ENCODE results near the gene NPR1.
"Not testable (repeated sequence)": the region's sequence is repeated elsewhere in the genome, so short reads cannot be mapped to it uniquely, and the experiment has no call there.

NPR1 gene

DNA sequence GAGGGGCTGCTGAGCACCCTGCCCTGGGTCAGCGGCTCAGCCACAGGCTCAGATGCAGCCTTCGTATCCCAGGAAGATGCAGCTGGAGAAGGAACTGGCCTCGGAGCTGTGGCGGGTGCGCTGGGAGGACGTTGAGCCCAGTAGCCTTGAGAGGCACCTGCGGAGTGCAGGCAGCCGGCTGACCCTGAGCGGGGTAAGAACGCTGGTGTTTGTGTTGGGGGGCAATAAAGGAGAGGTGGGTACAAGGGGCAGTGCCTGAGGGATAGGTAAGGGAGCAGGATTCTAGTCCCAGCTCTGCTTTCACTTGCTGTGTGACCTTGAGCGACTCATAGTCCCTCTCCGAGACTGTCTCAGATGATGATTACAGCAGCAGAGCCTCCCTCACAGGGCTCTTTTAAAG lies 6.4 kb downstream of the NPR1 start:
- no peak for DNase-seq

DNA sequence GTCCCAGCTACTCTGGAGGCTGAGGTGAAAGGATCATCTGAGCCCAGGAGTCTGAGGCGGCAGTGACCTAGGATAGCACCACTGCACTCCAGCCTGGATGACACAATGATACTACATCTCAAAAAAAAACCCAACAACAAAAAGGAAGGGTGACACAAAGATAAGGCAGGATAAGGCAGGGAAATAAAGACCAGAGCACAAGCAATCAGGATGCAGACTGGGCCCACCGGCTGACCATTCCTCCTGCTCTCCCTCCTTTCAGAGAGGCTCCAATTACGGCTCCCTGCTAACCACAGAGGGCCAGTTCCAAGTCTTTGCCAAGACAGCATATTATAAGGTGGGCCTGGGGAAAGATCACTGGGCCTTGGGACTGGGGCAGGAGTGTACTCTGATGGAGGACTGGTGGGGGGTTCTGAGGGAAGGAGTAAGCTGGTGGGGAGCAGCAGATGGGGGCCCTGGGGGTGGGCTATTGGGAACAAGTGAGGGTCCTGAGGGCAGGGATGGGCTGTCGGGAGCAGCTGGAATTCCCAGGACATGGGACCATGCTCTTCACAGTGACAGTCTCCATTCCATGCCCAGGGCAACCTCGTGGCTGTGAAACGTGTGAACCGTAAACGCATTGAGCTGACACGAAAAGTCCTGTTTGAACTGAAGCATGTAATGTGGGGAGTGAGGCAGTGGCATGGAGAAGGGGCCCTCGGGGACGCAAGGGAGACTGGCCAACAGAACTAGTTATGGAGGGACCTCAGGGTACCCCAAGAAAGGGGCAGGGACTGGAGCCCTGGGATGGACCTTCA lies 7.3 kb downstream of the NPR1 start:
- no peak for DNase-seq

- DNase-seq = no peak
Measured at GRCh38 chr1:153687346-153688125, 9.0 kb downstream of the NPR1 start.

GRCh38 chr1:153688276-153688675 lies 9.8 kb downstream of the NPR1 start:
- DNase-seq = no peak

DNA sequence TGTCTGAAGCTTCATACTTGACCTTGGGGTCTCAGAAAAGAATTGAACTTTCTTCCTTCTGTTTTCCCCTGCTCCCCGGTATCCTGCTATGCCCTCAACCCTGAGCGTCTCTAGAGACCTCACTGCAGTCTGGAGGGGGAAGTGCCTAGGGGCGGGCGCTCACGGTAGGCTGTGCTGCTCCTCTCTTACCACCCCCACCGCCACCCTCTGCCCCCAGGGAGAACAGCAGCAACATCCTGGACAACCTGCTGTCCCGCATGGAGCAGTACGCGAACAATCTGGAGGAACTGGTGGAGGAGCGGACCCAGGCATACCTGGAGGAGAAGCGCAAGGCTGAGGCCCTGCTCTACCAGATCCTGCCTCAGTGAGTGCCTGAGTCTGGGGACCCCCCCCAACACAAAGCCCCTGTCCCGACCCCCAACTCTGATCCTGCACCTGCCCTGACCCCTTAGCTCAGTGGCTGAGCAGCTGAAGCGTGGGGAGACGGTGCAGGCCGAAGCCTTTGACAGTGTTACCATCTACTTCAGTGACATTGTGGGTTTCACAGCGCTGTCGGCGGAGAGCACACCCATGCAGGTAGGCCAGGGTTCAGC lies 10.3 kb downstream of the NPR1 start:
- no peak for DNase-seq

DNA sequence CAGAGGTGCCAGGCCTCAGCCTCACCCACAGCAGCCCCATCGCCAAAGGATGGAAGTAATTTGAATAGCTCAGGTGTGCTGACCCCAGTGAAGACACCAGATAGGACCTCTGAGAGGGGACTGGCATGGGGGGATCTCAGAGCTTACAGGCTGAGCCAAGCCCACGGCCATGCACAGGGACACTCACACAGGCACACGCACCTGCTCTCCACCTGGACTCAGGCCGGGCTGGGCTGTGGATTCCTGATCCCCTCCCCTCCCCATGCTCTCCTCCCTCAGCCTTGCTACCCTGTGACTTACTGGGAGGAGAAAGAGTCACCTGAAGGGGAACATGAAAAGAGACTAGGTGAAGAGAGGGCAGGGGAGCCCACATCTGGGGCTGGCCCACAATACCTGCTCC lies 15.0 kb downstream of the NPR1 start:
- DNase-seq = no peak

GRCh38 chr1:153696741-153697140 lies 18.3 kb downstream of the NPR1 start:
- DNase-seq = no peak

GRCh38 chr1:153697191-153698019 lies 18.9 kb downstream of the NPR1 start:
- no peak for DNase-seq

- no peak for DNase-seq
Measured at GRCh38 chr1:153698020-153698922, 19.8 kb downstream of the NPR1 start.

DNA sequence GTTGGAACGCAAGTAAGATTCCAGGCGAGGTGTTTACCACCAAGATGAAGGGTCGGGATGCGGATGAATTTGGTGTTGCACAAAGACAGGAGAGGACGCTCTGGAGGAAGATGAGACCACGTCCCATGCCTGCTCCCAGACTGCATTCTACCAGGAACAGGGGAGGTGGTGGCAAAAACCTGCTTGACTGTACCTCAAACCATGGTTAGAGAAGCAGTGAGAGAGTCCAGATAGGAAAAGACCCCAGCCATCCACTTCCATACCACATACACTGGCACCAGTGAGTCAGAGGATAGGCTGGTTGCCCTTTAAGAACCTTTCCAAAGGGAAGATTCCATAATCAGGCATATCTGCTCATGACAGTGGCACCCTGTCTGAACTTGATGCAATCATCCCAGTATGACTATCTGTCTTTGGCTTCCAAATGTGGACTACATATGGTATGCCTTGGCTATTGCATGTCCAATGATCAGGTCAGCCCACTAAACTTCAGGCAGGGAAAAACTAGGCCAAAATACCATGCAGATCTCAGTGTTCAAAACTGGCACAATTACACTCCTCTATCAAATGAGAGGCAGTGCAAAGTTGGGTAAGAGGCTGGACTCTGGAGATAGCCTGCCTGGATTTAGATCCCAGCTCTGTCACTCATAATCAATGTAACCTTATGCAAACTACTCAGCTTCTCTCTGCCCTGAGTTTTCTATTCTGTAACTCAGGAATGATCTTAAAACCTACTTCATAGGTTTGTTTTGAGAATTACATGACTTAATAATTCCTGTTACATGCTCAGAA lies 20.6 kb downstream of the NPR1 start:
- DNase-seq = no peak

GRCh38 chr1:153699768-153700167 lies 21.3 kb downstream of the NPR1 start:
- DNase-seq = no peak

- no peak for DNase-seq
Measured at GRCh38 chr1:153705484-153705883, 27.0 kb downstream of the NPR1 start.

DNA sequence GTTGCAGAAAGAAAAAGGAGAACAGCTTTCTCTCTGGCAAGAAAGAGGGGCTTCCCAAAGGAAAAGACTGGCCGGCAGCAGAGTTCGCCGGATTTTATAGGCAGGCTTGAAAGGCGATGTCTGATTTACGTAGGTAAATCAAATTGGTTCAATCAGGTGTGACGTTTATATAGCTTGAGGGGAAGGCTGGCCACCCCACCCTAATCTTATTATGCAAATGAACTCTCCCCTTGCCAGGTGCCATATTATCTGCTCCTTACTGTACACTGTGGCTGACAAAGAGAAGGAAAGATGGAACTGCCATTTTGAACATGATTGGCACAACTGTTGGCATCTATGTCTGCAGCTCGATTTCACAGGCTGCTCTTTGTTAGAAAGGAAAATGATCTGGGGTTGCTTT lies 32.5 kb downstream of the NPR1 start:
- no peak for DNase-seq

- not testable (repeated sequence) for DNase-seq
Measured at GRCh38 chr1:153716211-153716610, 37.7 kb downstream of the NPR1 start.

- no peak for DNase-seq
Measured at GRCh38 chr1:153717330-153717729, 38.8 kb downstream of the NPR1 start.

GRCh38 chr1:153723687-153724086 lies 45.2 kb downstream of the NPR1 start:
- DNase-seq = no peak

GRCh38 chr1:153724634-153725033 lies 46.1 kb downstream of the NPR1 start:
- not testable (repeated sequence) for DNase-seq

- DNase-seq = peak; percentile 99
Measured at GRCh38 chr1:153727463-153728304, 49.2 kb downstream of the NPR1 start, which contains the start of gene INTS3. Gene INTS3, plus strand, starts transcription at chr1:153728050. Its CDS starts 585 bp downstream, at chr1:153728635.

DNA sequence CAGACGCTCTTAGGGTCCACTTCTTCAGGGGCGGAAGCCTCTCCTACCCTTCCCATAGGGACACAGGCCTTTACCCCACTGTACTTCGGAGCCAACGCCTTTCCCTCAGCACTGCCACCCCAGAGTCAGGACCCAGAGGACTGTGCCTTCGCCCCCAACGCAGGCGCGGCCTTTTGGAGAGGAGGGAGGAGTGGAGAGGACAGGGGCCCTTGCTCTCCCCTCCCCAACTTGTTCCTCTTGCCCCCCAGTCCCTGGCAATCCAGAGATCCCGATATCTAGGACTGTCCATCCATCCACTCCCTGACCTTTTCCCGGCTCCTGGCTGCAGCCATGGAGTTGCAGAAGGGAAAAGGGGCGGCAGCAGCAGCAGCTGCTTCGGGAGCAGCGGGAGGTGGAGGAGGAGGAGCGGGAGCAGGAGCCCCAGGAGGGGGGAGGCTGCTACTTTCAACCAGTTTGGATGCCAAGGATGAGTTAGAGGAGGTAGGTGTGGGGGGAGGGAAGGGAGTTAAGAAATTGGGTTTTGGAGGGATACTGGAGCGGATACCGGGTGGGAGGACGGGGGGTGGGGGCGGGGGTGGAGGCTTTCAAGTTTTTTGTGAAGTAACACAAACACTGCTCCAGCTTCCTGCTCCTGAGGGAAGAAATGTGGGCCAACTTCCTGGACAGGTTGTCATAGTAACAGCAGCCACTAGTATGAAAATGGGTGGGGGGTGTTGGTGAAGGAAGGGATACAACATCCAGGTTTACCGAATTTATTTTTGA lies 50.0 kb downstream of the NPR1 start:
- no peak for DNase-seq

All from NCI-H187 treated with DMSO at 0.1 percent for 48 hours (cell line).